Lower leg skin (tissue), 3 donors: ENCODE results near the gene PTRH1.

Experiments
- CTCF ChIP-seq, 3 donors: fragments of 450-650 bp; IDR thresholded peaks; one replicate each; pipeline ENCODE4 v1.5.1; 2016; ENCODE audit warnings: antibody characterized with exemption in 3 of 3, mild to moderate bottlenecking in 3 of 3, moderate library complexity in 2 of 3
- POLR2A ChIP-seq, 2 donors: fragments of 450-650 bp; IDR thresholded peaks; one replicate each; pipeline ENCODE4 v1.6.1; 2016 to 2017; ENCODE audit warnings: antibody characterized with exemption in 2 of 2, mild to moderate bottlenecking in 1 of 2, moderate library complexity in 1 of 2

GRCh38 chr9:127730262-127730661 is 14.8 kb upstream of the PTRH1 start:
- no peak for TF ChIP-seq CTCF (IDR thresholded peaks at IDR 0.05)
- no peak for TF ChIP-seq POLR2A (IDR thresholded peaks at IDR 0.05)
